SK-N-DZ (cell line): ENCODE results near the gene WDPCP.
"Not testable (repeated sequence)": the region's sequence is repeated elsewhere in the genome, so short reads cannot be mapped to it uniquely, and the experiment has no call there.

ENCODE experiments used
- DNase-seq: peaks from one replicate; pipeline ENCODE4 v3.0.0-alpha.2; 2015; ENCODE audit warnings: low spot score

Gene WDPCP

GRCh38 chr2:63463142-63463541 lies 125.1 kb downstream of the WDPCP start:
- no peak for DNase-seq

DNA sequence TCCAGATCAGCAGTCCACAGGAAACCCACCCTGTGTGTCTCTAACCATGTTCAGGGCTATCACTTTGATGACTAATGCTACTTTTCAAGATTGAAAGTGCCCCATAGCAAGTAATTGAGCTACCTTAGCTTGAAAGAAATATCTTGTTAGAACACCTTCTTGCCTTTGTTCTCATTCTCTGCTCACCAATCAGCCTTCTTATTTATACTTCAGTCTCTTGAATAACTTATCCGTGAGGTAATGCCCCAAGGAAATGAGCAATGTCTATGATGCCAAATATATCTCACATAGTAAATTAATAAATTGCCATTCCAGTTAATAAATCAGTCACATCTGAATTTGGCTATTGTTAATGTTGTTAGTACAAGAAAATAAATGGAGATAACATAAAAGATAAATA lies 141.6 kb downstream of the WDPCP start:
- DNase-seq = no peak

GRCh38 chr2:63444565-63445288 lies 143.6 kb downstream of the WDPCP start:
- no peak for DNase-seq

- no peak for DNase-seq
Observed at GRCh38 chr2:63440612-63441011, 147.7 kb downstream of the WDPCP start.

DNA sequence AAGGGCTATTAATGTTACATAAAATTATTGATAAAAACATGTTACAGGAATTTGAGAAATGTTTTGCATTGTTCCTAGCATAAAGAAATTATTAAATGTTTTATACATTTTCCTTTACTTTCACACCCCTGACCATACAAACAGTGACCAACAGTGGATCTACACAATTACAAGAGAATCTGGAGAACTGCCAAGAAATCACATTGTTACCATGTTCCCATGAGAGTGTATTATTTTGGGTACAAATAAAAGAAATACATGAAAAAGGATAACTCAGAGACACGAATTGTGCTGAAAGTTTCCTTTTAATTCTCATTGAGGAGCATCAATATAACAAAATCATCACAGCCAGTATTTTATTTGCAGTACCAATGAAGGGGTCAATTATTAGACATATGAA lies 150.1 kb downstream of the WDPCP start:
- no peak for DNase-seq

- DNase-seq = no peak
Observed at GRCh38 chr2:63436488-63436887, 151.8 kb downstream of the WDPCP start.

- DNase-seq = no peak
Observed at GRCh38 chr2:63435070-63435469, 153.2 kb downstream of the WDPCP start.

- DNase-seq = peak; percentile 22
Observed at GRCh38 chr2:63434024-63435001, 154.0 kb downstream of the WDPCP start.

- no peak for DNase-seq
Observed at GRCh38 chr2:63432373-63432772, 155.9 kb downstream of the WDPCP start.

- no peak for DNase-seq
Observed at GRCh38 chr2:63425606-63426005, 162.7 kb downstream of the WDPCP start.

- DNase-seq = no peak
Observed at GRCh38 chr2:63425079-63425416, 163.2 kb downstream of the WDPCP start.

- DNase-seq = peak; percentile 52
Observed at GRCh38 chr2:63424329-63425078, 163.8 kb downstream of the WDPCP start.

- no peak for DNase-seq
Observed at GRCh38 chr2:63422556-63422955, 165.7 kb downstream of the WDPCP start.

DNA sequence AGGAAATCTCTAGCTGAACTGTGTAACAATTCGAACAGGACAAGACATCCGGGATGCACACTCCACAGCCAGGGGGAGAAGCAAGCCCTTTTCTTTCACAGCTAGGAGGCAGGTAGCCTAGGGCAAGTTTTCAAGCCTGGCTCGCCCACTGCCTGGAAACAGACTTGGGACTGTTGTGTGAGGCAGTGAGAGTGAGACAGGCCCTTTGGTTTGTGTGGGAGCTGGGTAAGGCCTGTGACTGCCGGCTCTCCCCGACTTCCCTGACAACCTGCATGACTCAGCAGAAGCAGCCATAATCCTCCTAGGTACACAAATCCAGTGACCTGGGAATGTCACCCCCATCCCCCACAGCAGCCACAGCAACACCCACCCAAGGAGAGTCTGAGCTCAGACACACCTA lies 179.7 kb downstream of the WDPCP start:
- DNase-seq = no peak

GRCh38 chr2:63406641-63407040 lies 181.6 kb downstream of the WDPCP start:
- no peak for DNase-seq

- DNase-seq = no peak
Observed at GRCh38 chr2:63403820-63404219, 184.5 kb downstream of the WDPCP start.

- not testable (repeated sequence) for DNase-seq
Observed at GRCh38 chr2:63402889-63403288, 185.4 kb downstream of the WDPCP start.

- no peak for DNase-seq
Observed at GRCh38 chr2:63399156-63399555, 189.1 kb downstream of the WDPCP start.

- DNase-seq = no peak
Observed at GRCh38 chr2:63379451-63379850, 208.8 kb downstream of the WDPCP start.

GRCh38 chr2:63378589-63378988 lies 209.7 kb downstream of the WDPCP start:
- DNase-seq = no peak

DNA sequence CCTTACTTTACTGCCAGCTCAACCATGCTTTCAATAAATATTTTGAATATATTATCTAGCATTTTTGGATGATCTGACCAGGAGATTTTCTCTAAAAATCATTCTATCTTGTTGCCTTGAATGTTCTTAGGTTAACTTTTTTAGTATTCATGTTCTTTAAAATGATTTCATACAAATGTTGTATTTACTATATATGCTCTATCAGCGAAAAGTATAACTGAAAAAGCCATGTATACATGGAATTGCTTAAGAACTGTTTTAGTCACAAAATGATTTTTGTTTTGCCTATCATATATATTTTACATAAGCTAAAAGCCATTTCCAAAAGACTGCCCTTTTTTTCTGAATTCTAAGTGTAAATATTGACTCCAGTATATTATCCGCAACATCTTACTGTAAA lies 213.9 kb downstream of the WDPCP start:
- no peak for DNase-seq

- DNase-seq = no peak
Observed at GRCh38 chr2:63372549-63372948, 215.7 kb downstream of the WDPCP start.
